Measurements from ENCODE around the gene EZR.
A peak's percentile ranks its signal among the peaks of the same experiment; 100 is the strongest.

The EZR gene

DNA sequence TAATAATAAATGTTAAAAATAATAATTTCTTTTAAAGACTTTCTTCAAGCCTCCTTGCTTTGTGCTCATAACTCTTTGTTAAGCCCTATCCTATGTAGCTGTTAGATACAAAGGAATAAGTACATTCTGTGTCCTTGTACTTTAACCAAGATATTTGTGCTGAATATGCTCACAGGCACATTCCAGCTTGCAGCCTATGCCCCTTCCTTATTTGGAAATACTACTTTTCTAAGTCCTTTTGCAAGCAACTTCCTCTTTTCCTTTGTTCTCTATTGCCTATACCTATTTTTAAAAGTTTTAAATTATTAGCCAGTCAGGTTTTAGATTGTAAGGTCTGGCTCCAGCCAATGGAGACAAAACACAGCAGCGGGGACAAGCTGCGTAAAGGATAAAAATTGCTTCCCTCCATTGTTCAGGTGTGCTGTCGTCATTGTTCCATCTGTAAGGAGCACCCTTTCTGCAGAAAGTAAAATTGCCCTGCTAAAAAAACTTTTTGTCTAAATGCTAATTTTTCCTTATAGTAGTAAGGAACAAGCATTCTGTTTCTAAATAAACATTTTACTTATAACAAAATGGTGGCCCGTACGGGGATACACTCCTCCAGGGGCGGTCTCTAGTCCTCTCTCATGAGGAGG, 89.1 kb downstream of the EZR start:
- Histone ChIP-seq H3K27me3 (ENCODE audit: insufficient read depth, low read length) (no peaks in the 10 kb centered on the region), H2BK5ac (ENCODE audit: low read depth, low read length, poor library complexity) (no peak overlapping the region), H3K14ac (ENCODE audit: low read length) (no peak overlapping the region), H3K4me2 (ENCODE audit: low read length) (no peak overlapping the region), H3K4me3 (ENCODE audit: low read depth, low read length) (no peak overlapping the region), H3K4ac (ENCODE audit: low read depth, low read length) (no peak overlapping the region), H4K12ac (ENCODE audit: low read depth, low read length) (no peak overlapping the region), H4K91ac (ENCODE audit: low read depth, low read length) (no peak overlapping the region), H3K4me1 (ENCODE audit: control insufficient read depth in 1 of 2, insufficient read depth in 2 of 2, low read length in 2 of 2) (peaks cover 0 to 2% of the 10 kb centered on the region in 2 experiments), H2BK120ac (ENCODE audit: insufficient read depth, low read length, poor library complexity) (no peak overlapping the region), H2BK12ac (ENCODE audit: low read length) (no peak overlapping the region), H2AFZ (ENCODE audit: insufficient read depth, low read length, poor library complexity) (no peak overlapping the region), H3K9me3 (ENCODE audit: insufficient read depth, low read depth, low read length) (peaks cover 9% of the 10 kb centered on the region), H4K8ac (ENCODE audit: low read depth, low read length) (no peak overlapping the region), H3K79me2 (ENCODE audit: control insufficient read depth, insufficient read depth, low read length, poor library complexity) (no peaks in the 10 kb centered on the region), H3K23ac (ENCODE audit: low read length) (no peak overlapping the region), H2AK5ac (ENCODE audit: low read length) (no peak overlapping the region), H3K79me1 (ENCODE audit: low read length) (peaks cover 6% of the 10 kb centered on the region), H3K36me3 (ENCODE audit: control insufficient read depth in 1 of 2, insufficient read depth in 2 of 2, low read length in 2 of 2) (no peaks in the 10 kb centered on the region), H3K27ac (ENCODE audit: low read depth, low read length) (peak overlapping the region; percentile 74), H3K18ac (ENCODE audit: low read length) (no peak overlapping the region), H3K9ac (ENCODE audit: low read length) (no peak overlapping the region)
- WGBS (ENCODE audit: extremely low coverage, insufficient coverage, insufficient read length) = no CpG with 5 or more reads among the region's 6 CpGs
- no peak for DNase-seq

DNA sequence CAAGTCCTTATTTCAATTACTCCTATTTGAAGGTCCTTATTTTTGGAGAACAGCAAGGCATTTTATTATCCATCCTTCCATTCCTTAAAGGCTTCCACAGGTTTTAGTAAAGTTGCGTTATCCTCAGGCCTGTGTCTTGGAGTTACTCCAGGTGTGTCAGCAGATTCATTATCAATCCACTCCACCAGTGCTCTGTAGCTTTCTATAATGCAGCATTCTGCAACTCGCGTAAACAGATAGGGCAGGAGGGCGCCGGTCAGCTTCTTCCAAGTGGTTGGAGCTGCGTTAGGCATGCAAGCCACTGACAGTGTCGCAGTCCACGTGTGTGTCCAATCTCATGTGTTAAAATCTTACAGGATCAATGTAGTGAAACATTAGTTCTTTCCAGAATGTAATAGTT, 93.5 kb downstream of the EZR start:
- no peak for DNase-seq
- H2AK5ac ChIP-seq (ENCODE audit: low read length) = no peak overlapping the region
- no peaks in the 10 kb centered on the region for H3K36me3 ChIP-seq (ENCODE audit: control insufficient read depth in 1 of 2, insufficient read depth in 2 of 2, low read length in 2 of 2)
- H2AFZ ChIP-seq (ENCODE audit: insufficient read depth, low read length, poor library complexity) = no peak overlapping the region
- H3K4me1 ChIP-seq (ENCODE audit: control insufficient read depth in 1 of 2, insufficient read depth in 2 of 2, low read length in 2 of 2) = peaks cover 4 to 5% of the 10 kb centered on the region in 2 experiments
- no peak overlapping the region for H2BK120ac ChIP-seq (ENCODE audit: insufficient read depth, low read length, poor library complexity)
- H4K12ac ChIP-seq (ENCODE audit: low read depth, low read length) = no peak overlapping the region
- H3K4me3 ChIP-seq (ENCODE audit: low read depth, low read length) = no peak overlapping the region
- H3K4me2 ChIP-seq (ENCODE audit: low read length) = no peak overlapping the region
- WGBS (ENCODE audit: extremely low coverage, insufficient coverage, insufficient read length) = no CpG with 5 or more reads among the region's 8 CpGs
- no peak overlapping the region for H3K14ac ChIP-seq (ENCODE audit: low read length)
- H3K9ac ChIP-seq (ENCODE audit: low read length) = no peak overlapping the region
- H3K9me3 ChIP-seq (ENCODE audit: insufficient read depth, low read depth, low read length) = peaks cover 6% of the 10 kb centered on the region
- H4K91ac ChIP-seq (ENCODE audit: low read depth, low read length) = no peak overlapping the region
- no peak overlapping the region for H3K4ac ChIP-seq (ENCODE audit: low read depth, low read length)
- no peak overlapping the region for H4K8ac ChIP-seq (ENCODE audit: low read depth, low read length)
- no peak overlapping the region for H3K27ac ChIP-seq (ENCODE audit: low read depth, low read length)
- no peaks in the 10 kb centered on the region for H3K79me2 ChIP-seq (ENCODE audit: control insufficient read depth, insufficient read depth, low read length, poor library complexity)
- H3K23ac ChIP-seq (ENCODE audit: low read length) = no peak overlapping the region
- peaks cover 3% of the 10 kb centered on the region for H3K79me1 ChIP-seq (ENCODE audit: low read length)
- H3K27me3 ChIP-seq (ENCODE audit: insufficient read depth, low read length) = no peaks in the 10 kb centered on the region
- H2BK12ac ChIP-seq (ENCODE audit: low read length) = no peak overlapping the region
- no peak overlapping the region for H3K18ac ChIP-seq (ENCODE audit: low read length)
- H2BK5ac ChIP-seq (ENCODE audit: low read depth, low read length, poor library complexity) = no peak overlapping the region

DNA sequence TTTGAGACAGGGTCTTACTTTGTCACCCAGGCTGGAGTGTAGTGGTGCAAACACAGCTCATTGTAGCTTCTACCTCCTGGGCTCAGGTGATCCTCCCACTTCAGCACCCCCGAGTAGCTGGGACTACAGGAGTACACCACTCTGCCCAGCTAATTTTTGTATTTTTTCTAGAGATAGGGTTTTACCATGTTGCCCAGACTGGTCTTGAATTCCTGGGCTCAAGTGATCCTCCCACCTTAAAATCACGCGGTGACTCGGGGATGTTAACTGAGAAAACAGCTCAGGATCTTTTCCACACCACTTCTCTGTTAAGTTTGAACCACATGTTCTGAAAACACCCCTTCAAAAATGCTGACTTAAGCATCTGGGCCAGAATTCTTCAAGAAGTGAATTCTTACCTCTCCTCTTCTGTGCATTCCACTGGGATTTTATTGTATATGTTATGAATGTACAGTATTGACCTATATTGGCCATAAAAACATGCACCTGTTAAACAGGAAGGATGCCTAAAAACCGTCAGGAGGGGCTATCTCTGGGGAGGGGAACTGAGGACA, 96.9 kb downstream of the EZR start:
- Histone ChIP-seq H3K23ac (ENCODE audit: low read length) (no peak overlapping the region), H3K14ac (ENCODE audit: low read length) (no peak overlapping the region), H4K8ac (ENCODE audit: low read depth, low read length) (no peak overlapping the region), H3K27me3 (ENCODE audit: insufficient read depth, low read length) (no peaks in the 10 kb centered on the region), H3K18ac (ENCODE audit: low read length) (no peak overlapping the region), H3K79me1 (ENCODE audit: low read length) (peaks cover 13% of the 10 kb centered on the region), H3K27ac (ENCODE audit: low read depth, low read length) (no peak overlapping the region), H3K36me3 (ENCODE audit: control insufficient read depth in 1 of 2, insufficient read depth in 2 of 2, low read length in 2 of 2) (no peaks in the 10 kb centered on the region), H2AK5ac (ENCODE audit: low read length) (no peak overlapping the region), H2BK120ac (ENCODE audit: insufficient read depth, low read length, poor library complexity) (no peak overlapping the region), H3K4ac (ENCODE audit: low read depth, low read length) (no peak overlapping the region), H4K91ac (ENCODE audit: low read depth, low read length) (no peak overlapping the region), H3K4me1 (ENCODE audit: control insufficient read depth in 1 of 2, insufficient read depth in 2 of 2, low read length in 2 of 2) (peaks cover 15 to 19% of the 10 kb centered on the region in 2 experiments), H3K79me2 (ENCODE audit: control insufficient read depth, insufficient read depth, low read length, poor library complexity) (no peaks in the 10 kb centered on the region), H2AFZ (ENCODE audit: insufficient read depth, low read length, poor library complexity) (no peak overlapping the region), H2BK12ac (ENCODE audit: low read length) (no peak overlapping the region), H3K4me2 (ENCODE audit: low read length) (no peak overlapping the region), H4K12ac (ENCODE audit: low read depth, low read length) (no peak overlapping the region), H3K9me3 (ENCODE audit: insufficient read depth, low read depth, low read length) (peaks cover 4% of the 10 kb centered on the region), H3K9ac (ENCODE audit: low read length) (no peak overlapping the region), H3K4me3 (ENCODE audit: low read depth, low read length) (no peak overlapping the region), H2BK5ac (ENCODE audit: low read depth, low read length, poor library complexity) (no peak overlapping the region)
- no CpG with 5 or more reads among the region's 5 CpGs for WGBS (ENCODE audit: extremely low coverage, insufficient coverage, insufficient read length)
- no peak for DNase-seq

DNA sequence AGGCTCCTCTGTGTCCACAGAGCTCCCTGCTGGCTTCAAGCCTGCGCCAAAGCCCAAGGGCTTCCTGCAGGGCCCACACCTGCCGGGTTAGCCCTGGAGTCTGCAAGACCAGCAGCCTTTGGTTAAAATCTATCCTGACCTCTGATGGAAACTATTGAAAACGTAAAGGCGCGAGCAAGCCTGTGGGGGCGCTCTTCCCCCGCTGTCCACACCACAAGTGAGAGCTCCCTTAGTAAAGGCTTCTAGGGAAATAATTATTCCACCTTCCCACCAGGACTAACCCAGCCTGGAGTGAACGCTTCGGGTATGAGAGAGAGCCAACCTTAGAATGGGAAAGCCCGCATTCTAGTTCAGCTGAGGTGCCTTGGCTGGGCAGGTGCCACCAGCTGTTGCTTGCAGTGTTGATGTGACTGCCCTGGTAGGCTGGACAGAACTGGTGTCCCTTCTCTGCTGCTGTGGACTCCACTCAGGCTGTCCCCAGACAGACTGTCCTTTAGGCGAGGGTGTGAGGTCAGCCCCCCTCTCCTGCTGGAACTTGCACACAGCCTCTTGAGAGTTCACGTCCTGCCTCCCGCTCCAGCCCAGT, 100.6 kb downstream of the EZR start:
- H2BK120ac ChIP-seq (ENCODE audit: insufficient read depth, low read length, poor library complexity) = peak overlapping the region; percentile 14
- no CpG with 5 or more reads among the region's 13 CpGs for WGBS (ENCODE audit: extremely low coverage, insufficient coverage, insufficient read length)
- no peak overlapping the region for H2AFZ ChIP-seq (ENCODE audit: insufficient read depth, low read length, poor library complexity)

More for the DNA sequence above, 100.6 kb downstream of the EZR start:
- peak overlapping the region; percentile 3 for H3K14ac ChIP-seq (ENCODE audit: low read length)
- no peaks in the 10 kb centered on the region for H3K36me3 ChIP-seq (ENCODE audit: control insufficient read depth in 1 of 2, insufficient read depth in 2 of 2, low read length in 2 of 2)
- H4K91ac ChIP-seq (ENCODE audit: low read depth, low read length) = peak overlapping the region; percentile 17
- H3K9me3 ChIP-seq (ENCODE audit: insufficient read depth, low read depth, low read length) = peaks cover 4% of the 10 kb centered on the region
- no peaks in the 10 kb centered on the region for H3K79me2 ChIP-seq (ENCODE audit: control insufficient read depth, insufficient read depth, low read length, poor library complexity)
- peaks cover 29 to 40% of the 10 kb centered on the region in 2 experiments for H3K4me1 ChIP-seq (ENCODE audit: control insufficient read depth in 1 of 2, insufficient read depth in 2 of 2, low read length in 2 of 2)
- H3K27me3 ChIP-seq (ENCODE audit: insufficient read depth, low read length) = no peaks in the 10 kb centered on the region
- peak overlapping the region; percentile 3 for H2AK5ac ChIP-seq (ENCODE audit: low read length)
- no peak overlapping the region for H3K18ac ChIP-seq (ENCODE audit: low read length)
- H2BK5ac ChIP-seq (ENCODE audit: low read depth, low read length, poor library complexity) = peak overlapping the region; percentile 10
- no peak overlapping the region for H3K4me2 ChIP-seq (ENCODE audit: low read length)
- H2BK12ac ChIP-seq (ENCODE audit: low read length) = peak overlapping the region; percentile 3
- peaks cover 22% of the 10 kb centered on the region for H3K79me1 ChIP-seq (ENCODE audit: low read length)
- H3K4ac ChIP-seq (ENCODE audit: low read depth, low read length) = no peak overlapping the region
- no peak overlapping the region for H3K4me3 ChIP-seq (ENCODE audit: low read depth, low read length)
- H3K27ac ChIP-seq (ENCODE audit: low read depth, low read length) = no peak overlapping the region
- no peak overlapping the region for H3K23ac ChIP-seq (ENCODE audit: low read length)
- H3K9ac ChIP-seq (ENCODE audit: low read length) = no peak overlapping the region
- H4K12ac ChIP-seq (ENCODE audit: low read depth, low read length) = no peak overlapping the region
- DNase-seq = peak; percentile 83 to 89
- H4K8ac ChIP-seq (ENCODE audit: low read depth, low read length) = no peak overlapping the region

Data from trophoblast cell (in vitro differentiated cells and primary cell).